ENCODE results near the gene GYPA.
"Not testable (repeated sequence)": the region's sequence is repeated elsewhere in the genome, so short reads cannot be mapped to it uniquely, and the experiment has no call there.

Gene GYPA

DNA sequence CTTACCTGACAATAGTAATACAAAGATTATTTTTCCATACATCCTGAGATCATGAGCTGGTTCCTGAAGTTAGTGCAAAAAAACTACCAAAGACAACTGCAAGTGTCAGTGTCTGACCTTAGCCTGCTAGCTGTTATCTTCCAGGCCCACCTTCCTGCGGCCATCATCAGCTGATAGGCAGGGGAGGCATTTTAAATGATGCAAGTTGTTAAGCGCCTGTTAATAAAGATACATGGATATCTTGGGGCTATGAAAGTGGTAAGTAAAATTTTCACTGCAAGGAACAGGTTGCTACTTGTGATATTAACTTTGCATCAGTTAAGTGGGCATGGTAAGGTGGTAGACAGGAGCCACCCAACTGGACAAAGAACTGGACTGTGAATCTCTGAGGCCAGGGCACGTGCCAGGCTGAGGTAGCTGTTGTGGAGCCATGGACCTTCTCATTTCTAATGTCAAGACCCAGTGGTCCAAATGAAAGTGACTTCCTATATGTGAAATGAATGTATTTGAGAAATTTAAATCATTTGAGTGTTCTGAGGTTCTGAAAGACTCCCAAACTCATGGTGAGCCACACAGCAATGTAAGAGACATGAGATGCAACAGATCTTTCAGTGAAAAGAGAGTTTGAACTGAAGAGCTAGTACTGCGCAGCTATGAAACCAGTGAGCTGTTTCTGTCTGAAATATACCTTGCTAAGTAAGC, at the start of gene GYPA:
GYPA (minus strand) TSS at position 125 of the 702 bp plus-strand sequence; CDS start at position 42, 83 bp downstream.
- DNase-seq: not testable (repeated sequence)

DNA sequence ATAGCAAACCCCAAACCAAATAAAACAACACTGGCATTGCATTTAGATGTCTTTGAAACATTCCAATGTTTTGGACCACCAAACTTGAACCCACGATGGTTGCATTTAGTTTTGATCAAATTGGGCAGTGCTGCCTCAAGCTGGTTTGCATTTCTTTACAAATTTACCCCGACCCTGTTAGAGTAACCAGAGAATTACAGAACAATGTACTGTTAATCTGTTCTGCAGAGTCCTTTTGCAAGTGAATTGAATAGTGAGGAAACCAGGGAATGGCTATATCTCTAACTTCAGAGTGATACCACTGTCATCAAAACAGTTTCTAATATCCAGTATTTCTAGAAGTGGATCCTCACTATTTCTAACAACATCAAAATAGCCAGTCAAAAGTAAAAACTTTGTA, 49.5 kb upstream of the GYPA start:
- no peak for DNase-seq

DNA sequence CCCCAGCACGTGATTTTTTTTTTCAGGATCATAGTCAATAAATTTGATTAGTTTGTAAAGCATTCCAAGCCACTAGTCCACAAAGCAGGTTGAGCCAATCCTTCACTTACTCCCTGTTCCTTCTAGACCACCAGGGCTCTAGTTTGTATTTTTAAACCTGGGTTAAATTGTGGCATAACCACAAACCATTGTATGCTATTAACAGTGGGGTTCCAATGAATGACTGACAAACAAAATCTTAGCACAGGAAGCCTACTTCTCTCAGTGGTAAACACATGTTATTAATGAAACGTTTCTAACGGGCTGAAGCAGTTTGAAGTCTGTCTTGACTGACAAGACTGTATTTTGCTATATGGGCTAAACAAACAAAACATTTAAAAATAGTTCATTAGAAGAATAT, 48.6 kb upstream of the GYPA start:
- no peak for DNase-seq

DNA sequence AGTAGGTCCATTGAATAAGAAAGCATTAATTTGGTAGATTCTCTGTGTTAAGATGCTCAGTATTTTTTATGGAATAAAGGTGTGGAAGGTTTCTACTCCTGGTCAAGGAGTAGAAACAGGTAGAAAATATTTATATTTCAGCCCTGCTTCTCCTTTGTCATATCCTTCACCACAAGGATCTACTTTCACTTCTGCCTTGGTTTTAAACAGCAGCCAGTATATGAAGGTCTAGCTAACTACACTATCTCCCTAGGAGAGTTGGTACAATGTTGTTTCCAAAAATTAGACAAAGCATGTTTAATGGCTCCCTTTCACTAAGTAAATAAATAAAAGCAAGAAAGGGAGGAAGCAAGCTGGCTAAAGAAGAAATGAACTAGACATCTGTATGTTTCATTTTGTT, 44.6 kb upstream of the GYPA start:
- DNase-seq: no peak

DNA sequence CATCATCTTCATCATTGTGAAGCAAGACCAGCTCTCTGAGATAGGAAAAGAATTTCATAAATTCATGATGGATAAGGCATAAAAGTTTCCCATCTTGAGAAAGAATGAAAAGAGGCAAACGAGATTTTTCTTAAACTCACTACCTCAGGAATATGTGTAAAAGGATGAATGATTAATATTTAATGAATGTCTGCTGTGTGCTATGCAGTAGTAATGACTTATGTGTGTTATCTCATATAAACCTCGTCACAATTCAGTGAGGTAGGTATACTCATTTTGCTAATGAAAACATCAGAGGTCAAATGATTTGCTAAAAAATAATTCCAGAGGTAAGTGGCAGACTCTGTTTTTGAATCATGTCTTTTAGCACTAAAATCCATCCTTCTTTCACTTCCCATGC, 42.6 kb upstream of the GYPA start:
- DNase-seq: no peak

DNA sequence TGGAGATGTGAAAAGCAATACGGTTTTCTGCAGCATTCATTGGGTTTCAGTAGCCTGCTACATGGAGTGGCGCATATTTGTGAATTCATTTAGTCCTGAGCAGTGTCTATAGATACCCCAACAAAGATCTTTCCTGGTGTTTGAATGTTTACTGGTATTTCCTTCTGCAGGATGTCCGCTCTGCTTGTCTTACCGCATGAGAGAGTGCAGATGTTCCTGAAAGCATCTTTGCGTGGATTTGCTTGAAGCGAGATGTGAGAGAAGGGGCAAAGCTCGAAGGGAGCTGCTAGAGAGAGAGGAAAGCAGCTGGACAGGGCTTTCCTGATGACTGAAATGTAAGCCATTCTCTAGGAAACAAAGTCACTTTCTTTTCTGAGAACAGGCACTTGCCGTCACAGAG, 40.9 kb upstream of the GYPA start:
- no peak for DNase-seq

DNA sequence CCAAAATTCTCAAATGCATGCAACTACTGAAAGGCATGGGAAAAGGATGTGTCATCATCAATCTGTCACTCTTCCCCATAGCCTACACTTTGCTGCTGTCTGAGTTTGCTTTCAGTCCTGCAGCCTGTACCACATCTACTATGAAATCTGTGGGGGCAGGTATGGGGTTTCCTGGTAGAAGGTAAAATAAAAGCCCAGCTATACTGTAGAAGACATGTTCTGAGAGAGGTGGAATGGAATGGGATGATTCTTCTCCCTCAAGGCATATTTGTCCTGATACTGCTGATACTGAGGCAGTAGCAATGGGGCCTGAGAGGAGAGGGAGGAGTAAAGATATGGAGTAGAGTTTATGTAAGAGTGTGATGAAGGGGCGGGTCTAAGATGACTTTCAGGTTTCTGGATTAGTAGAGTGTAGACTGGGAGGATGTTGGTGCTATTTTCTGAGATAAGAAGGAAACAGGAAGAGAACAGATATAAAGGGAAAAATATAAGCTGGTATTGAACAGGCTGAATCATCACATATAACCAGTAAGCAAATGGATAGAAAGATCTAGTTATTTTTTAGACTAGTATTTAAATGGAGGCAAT, 38.7 kb upstream of the GYPA start:
- DNase-seq: no peak

DNA sequence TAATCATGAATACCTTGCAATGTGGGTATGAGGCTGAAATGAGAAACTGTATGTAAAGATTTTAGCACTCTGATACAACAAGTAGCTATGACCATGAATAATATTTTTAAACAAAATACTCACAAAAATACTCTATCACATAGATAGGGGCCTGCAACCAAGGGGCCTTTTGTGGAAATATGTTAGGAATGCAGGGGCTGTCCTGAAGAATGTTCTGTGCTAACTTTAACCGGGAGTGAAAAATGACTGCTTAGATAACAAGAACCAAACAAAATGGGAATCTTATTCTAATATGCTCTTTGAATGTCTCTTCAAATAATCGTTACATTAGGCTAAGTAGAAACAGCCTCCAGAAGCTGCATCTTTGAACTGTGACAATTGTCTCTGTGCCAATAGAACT, 37.9 kb upstream of the GYPA start:
- DNase-seq: no peak

DNA sequence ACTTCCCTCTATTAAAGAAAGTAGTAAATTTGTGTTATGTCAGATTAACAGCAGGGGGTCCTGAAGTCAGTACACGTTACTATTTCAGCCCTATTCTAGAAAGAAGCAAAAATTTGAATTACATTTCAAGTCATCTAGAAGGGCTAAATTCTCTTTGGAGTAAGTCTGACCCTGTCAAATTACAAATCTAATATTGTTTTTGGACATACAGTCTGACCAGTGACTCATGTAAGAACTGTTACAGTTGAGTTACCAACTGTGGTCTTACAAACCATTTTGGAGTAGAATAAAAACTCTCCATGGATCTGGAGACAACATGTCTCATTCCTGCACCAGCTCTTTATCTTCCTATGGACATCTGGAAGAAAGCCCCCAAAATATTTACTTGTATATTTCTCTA, 36.0 kb upstream of the GYPA start:
- DNase-seq: no peak

DNA sequence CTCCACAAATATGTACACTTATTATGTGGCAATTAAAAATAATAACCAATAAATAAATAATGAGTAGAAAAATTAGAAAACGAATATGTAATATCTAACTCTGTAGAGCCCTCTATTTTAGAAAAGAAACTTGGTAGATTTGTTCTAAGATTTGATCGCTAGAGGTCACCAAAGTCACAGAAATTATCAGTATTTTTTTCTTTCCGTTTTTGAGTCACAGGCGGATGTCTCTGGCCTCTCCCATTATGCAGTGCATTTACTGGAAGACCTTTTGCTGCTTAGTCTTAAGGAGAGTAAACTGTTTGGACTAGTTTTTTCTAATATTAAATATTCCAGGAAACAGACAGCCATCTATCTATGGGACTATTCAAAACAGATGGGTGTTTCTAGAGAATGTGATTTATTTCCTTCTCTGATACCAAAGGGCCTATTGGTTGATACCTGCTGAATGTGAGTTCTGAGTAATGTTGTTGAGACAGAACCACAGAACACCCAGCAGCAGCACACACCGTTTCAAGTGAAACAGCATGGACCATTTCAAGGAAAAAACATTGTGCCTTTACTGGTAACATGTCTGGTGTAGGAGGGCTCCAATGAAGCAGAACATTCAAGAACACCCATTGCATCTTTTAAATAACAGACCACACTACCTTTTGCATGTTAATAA, 34.0 kb upstream of the GYPA start:
- no peak for DNase-seq

DNA sequence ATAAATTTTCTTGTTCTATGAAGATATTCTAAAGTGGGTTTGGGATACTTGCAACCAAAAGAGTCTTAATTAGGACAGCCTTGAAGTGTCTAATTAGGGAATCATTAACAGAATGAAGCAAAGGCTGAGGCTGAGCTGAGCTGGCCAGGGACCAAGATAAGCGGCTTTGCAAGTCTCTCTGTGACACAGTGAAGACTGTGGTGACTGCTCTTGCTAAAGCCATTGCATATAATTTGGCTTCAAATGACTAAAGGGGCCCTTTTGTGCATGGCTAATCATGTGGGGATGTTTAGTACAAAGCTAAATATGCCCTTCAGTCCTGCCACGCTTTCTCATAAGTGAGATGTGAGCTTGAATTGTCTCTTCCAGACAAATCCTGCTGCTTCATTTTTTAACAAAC, 31.2 kb upstream of the GYPA start:
- DNase-seq: no peak

DNA sequence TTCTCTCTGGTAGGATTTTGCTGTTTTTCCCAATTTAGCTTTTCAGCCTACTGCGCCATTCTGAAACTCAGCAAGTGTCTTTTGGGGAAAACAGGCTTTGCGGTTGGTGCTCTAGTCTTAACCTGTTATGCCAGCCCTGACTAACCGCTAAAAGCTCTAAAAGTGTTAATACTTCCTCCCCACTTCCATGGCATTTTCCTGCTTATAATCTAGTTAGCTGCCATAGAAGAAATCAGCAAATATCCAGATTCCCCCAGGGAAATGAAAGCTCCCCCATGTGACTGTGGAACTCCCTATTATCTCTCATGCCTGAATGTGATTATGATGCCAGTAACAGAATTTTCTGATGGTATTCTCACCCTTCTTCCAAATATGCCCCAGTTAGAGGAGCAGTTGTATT, 28.7 kb upstream of the GYPA start:
- DNase-seq: no peak

DNA sequence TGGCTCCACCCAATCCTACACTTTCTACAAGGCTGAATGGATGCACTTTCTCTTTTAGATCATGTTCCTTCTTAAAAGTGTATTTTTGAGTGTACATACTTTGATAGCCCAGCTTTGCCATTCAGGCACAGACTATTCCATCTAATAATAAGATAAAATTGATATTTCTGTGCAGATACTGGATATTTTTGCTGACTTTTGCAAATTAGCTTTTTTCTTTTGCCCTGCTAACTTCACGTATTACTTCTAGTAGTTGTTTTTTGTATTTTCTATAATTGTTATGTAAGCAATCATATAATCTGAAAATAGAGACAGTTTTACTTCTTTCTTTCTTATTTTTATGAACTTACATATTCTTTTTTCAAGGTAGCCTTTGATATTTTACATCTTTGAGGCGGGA, 13.5 kb upstream of the GYPA start:
- DNase-seq: no peak

DNA sequence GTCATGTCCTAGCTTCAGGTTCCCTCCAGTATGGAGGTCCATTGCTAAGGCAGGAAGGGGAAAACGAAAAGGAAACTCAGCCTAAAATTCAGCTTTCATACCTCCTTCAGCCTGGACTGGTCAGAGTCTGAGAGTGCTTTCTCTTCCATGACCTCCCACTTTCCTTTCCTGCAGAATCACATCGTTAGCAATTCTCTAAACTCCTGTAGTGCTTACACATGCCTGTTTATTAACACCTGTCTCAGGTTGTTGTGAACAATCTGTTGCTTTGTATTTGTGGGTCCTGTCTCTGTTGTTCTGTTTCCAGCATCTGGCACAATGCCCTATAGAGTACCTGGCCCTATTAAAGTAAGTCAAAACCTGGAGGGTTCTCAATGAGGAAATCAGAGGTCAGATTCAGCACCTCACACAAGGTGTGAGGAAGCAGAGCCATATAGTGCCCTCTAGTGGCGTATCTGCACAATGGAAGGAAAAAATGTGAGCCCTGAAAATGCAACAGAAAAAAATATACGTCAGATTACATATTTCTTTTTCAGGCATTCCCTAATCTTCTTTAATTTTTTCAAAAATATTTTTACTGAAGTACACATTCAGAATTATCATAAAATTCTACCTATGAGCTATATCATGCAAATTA, 2.3 kb upstream of the GYPA start:
- DNase-seq: not testable (repeated sequence)

DNA sequence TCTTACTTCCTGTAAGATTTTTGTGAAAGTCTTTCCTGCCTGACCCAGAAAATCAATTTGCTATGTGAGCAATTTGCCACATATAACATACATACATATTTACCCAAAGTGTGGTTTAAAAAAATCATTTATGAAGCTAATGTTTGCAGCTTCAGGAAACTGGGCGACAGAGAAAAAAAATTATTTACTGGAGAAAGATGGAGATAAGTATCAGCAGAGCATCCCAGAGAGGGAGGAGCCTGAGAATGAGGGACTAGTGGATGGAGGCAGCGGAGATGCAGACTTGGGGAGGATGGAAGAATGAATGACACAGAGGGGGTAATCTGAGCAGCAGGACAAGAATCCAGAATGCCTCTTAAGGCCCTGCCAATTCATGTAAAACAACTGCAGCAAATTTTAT, 975 bp upstream of the GYPA start:
- no peak for DNase-seq

DNA sequence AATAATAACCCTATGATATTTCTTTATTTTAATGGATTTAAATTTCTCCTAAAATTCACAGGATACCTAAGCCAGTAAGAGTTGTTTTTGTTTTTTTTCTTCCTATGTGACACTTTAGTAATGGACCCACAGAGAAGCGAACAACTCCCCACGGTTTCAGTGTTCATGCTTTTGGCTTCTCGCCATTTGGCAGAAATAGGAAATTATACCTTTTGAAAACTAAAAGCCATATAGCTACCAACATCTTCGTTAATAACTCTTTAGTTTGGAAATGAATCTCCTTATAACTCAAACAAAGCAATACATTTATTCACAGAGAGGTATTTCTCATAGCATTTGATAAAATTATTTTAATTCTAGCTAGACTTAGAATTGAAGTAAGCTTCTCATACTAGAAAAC, 527 bp downstream of the GYPA start:
- DNase-seq: not testable (repeated sequence)

DNA sequence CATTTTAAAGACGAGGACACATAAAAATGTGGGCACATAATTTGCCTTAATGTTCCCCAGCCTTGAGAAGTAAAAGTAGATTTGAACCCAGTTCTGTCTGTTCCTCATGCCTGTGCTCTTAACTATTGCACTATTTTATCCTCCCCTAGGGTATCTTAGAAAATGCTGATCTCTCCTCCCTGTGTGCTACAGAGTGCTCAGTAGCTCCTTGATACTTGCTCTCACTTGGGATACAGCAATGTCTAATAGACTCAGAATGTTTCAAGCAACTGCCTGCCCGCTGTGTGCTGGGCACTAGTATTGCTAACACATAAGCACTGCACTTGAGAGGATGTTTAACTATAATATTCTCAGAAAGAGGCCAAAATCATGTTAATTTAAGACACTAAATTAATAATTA, 971 bp downstream of the GYPA start:
- not testable (repeated sequence) for DNase-seq

DNA sequence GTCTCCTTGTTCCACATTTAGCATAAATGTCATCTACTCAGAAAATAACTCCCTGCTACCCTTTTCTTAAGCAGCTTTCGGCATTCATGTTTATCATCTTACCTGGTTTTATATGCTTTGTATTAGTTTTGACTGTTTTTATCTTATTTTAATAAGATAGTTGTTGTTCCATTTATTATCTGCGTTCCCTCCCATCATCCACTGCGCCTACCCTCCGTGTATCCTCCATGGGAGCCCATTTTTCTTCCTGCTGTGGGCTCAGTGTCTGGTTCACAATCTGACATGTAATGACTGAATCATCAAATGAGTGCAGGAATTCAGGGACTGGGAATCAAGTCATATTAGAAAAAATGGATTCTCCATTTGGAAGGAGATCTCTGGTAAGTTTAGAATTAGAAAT, 2.3 kb downstream of the GYPA start:
- not testable (repeated sequence) for DNase-seq

DNA sequence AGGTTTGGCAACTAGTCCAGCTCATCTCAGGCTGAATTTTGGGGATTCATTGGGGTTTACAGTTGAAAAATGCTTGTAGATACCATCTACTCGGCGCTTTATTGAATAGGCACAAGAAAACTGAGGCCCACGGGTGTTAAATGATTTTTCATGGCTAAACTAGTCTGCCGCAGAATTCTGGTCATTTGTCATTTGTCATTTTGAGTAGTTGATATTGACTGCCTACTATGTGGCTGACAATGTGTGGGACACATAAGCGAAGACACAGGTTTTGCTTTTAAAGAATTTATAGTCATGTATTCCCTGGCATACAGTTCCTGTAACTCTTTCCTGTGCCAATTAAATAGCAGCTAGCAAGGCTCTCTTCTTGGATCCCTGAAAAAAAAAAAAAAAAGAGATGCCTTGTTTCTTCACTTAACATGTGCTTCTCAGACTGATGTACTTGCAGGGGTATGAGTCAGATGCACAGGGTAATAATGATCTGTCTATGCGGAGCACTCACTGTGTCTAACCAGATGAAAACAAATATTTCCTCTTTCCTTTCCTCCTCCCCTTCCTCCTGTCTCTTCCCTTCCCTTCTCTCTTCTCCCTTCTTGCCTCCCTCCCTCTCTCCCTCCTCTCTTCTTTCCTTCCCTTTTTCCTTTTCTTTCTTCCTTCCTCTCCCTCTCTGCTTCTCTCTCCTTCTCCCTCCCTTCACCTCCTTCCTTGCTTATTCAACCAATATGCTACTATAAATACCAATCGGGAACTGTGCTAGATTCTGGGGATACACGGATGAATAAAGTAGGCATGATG, 3.2 kb downstream of the GYPA start:
- not testable (repeated sequence) for DNase-seq

DNA sequence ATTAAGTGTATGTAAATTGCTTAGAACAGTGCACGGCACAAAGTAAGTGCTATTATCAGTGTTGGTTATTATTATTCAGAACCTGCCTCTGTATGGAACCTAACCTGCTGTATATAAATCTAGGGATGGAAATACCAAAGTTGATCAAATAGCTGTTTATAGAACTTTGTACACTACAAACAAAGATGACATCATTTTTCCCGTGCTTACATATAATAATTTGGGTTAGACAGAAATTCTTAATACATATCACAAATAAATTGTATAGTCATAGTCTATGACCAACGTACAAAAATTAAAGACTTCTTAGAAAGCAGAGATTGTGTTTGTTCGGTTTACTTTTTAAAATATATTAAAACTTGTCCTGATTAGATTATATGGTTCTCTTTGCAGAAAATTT, 4.3 kb downstream of the GYPA start:
- DNase-seq: not testable (repeated sequence)

DNA sequence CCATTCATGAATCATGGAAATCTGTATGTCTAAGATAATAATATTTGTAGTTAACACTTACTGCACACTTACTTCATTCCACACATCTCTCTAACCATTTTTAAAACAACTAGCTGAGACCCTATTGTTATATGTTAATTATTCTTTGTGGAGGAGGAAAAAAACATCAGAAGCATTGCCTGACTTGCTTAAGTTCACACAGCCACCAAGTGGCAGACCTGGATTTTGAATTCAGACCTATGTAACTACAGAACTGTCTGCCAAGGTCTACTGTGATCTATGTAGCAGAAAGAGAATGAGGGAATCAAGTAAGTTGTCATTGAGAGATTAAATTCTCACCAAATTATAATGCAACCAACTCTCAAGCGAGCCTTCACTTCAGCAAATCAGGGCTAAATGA, 10.4 kb downstream of the GYPA start:
- not testable (repeated sequence) for DNase-seq

DNA sequence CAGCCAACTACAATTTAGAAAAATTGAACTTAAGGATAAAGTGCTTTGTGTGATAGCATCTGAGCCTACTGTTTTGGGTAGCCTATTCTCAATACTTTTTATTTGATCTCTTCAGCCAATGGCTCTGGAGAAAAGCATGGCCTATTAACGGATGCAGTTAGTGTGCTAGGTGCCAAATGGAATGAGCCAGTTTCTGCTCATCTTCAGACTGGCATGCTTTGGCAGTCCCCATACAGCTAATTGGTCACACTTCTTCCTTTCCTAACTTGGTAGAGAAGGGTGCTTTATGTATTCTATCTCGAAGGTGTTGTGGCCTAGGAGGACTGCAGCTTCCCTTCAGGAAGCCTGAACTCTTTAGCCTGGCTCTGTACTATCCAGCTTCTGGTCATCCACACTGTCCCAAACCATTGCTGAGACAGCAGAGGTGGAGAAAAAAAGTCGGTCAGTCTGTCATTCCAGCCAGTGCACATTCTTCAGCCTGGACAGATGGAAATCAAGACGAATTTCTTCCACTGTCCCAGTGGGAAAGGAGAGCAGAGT, 11.1 kb downstream of the GYPA start:
- not testable (repeated sequence) for DNase-seq

Measured in stimulated activated CD4-positive, alpha-beta T cell treated with anti-CD3 and anti-CD28 coated beads, Interleukin-4, amount 100 ng/mL, for 1 hour (primary cell).